H9 (cell line): ENCODE results near the gene LMOD1. TPM values are rescaled to one million over a fixed set of nuclear protein-coding genes. Genes with fewer than 3 reads are reported as not detected.

Source experiments
- DNase-seq: peaks from one replicate; pipeline ENCODE4 v3.0.0-alpha.2; 2017
- H2AFZ ChIP-seq: one replicate; pipeline ENCODE4 v1.6.1; 2013; ENCODE audit warnings: mild to moderate bottlenecking, low read length, control low read depth, moderate library complexity
- H2AK5ac ChIP-seq: 2 replicates; pipeline ENCODE4 v1.6.1; 2013; ENCODE audit warnings: low read length, control low read depth, mixed read lengths; ENCODE audit not compliant: insufficient read length
- H2BK120ac ChIP-seq: one replicate; pipeline ENCODE4 v1.6.1; 2013; ENCODE audit warnings: low read depth, mild to moderate bottlenecking, low read length, control low read depth, inconsistent platforms; ENCODE audit not compliant: poor library complexity, severe bottlenecking
- H2BK12ac ChIP-seq: 2 replicates; pipeline ENCODE4 v1.6.1; 2013; ENCODE audit warnings: low read length, control low read depth, mixed read lengths, low read depth; ENCODE audit not compliant: insufficient read length
- H2BK15ac ChIP-seq: 2 replicates; pipeline ENCODE4 v1.6.1; 2013; ENCODE audit warnings: low read depth, low read length, control low read depth
- H2BK20ac ChIP-seq: one replicate; pipeline ENCODE4 v1.6.1; 2013; ENCODE audit warnings: low read depth, mild to moderate bottlenecking, low read length, control low read depth, inconsistent platforms; ENCODE audit not compliant: poor library complexity, severe bottlenecking
- H2BK5ac ChIP-seq: 2 replicates; pipeline ENCODE4 v1.6.1; 2013; ENCODE audit warnings: low read length, control low read depth, mixed read lengths; ENCODE audit not compliant: insufficient read length
- H3K14ac ChIP-seq: 2 replicates; pipeline ENCODE4 v1.6.1; 2013; ENCODE audit warnings: low read length, control low read depth; ENCODE audit not compliant: insufficient read depth
- H3K18ac ChIP-seq: 2 replicates; pipeline ENCODE4 v1.6.1; 2013; ENCODE audit warnings: low read depth, mild to moderate bottlenecking, mixed read lengths, low read length, control low read depth; ENCODE audit not compliant: insufficient read length
- H3K23ac ChIP-seq: 2 replicates; pipeline ENCODE4 v1.6.1; 2013; ENCODE audit warnings: low read length, control low read depth, mixed read lengths, low read depth; ENCODE audit not compliant: insufficient read length
- H3K23me2 ChIP-seq: 2 replicates; pipeline ENCODE4 v1.6.1; 2013; ENCODE audit warnings: low read depth, mild to moderate bottlenecking, mixed read lengths, low read length, control low read depth; ENCODE audit not compliant: insufficient read length, poor library complexity, severe bottlenecking
- H3K27ac ChIP-seq: 2 replicates; pipeline ENCODE4 v1.5.1; 2013; ENCODE audit warnings: low read length, control low read depth, mixed read lengths, low read depth; ENCODE audit not compliant: insufficient read length
- H3K27me3 ChIP-seq: 2 replicates; pipeline ENCODE4 v1.6.1; 2013; ENCODE audit warnings: low read length, control low read depth, inconsistent platforms; ENCODE audit not compliant: insufficient read depth
- H3K4ac ChIP-seq: 2 replicates; pipeline ENCODE4 v1.6.1; 2013; ENCODE audit warnings: low read depth, mild to moderate bottlenecking, control low read depth, inconsistent platforms, low read length, moderate library complexity
- H3K4me1 ChIP-seq: 2 replicates; pipeline ENCODE4 v1.6.1; 2013; ENCODE audit warnings: low read length, control low read depth, inconsistent platforms; ENCODE audit not compliant: insufficient read depth
- H3K4me2 ChIP-seq: 2 replicates; pipeline ENCODE4 v1.6.1; 2013; ENCODE audit warnings: low read length, control low read depth, mixed read lengths; ENCODE audit not compliant: insufficient read length, insufficient read depth
- H3K56ac ChIP-seq: 2 replicates; pipeline ENCODE4 v1.6.1; 2013; ENCODE audit warnings: low read depth, mild to moderate bottlenecking, mixed read lengths, low read length, control low read depth; ENCODE audit not compliant: insufficient read length
- H3K79me1 ChIP-seq: 2 replicates; pipeline ENCODE4 v1.6.1; 2013; ENCODE audit warnings: low read depth, mild to moderate bottlenecking, moderate library complexity, low read length, control low read depth, inconsistent platforms; ENCODE audit not compliant: insufficient read depth, poor library complexity, severe bottlenecking
- H3K79me2 ChIP-seq: 2 replicates; pipeline ENCODE4 v1.6.1; 2013; ENCODE audit warnings: low read length, control low read depth, inconsistent platforms; ENCODE audit not compliant: insufficient read depth
- H3K9ac ChIP-seq: 2 replicates; pipeline ENCODE4 v1.6.1; 2013; ENCODE audit warnings: low read length, control low read depth, mixed read lengths; ENCODE audit not compliant: insufficient read length; ENCODE audit errors: extremely low read depth
- H3K9me3 ChIP-seq: one replicate; pipeline ENCODE4 v1.6.1; 2013; ENCODE audit warnings: low read depth, low read length, inconsistent platforms; ENCODE audit not compliant: control insufficient read depth
- H3T11ph ChIP-seq: one replicate; pipeline ENCODE4 v1.6.1; 2013; ENCODE audit warnings: mild to moderate bottlenecking, low read length, control low read depth, inconsistent platforms
- H4K20me1 ChIP-seq: one replicate; pipeline ENCODE4 v1.6.1; 2013; ENCODE audit not compliant: control insufficient read depth, insufficient read length, insufficient read depth
- H4K5ac ChIP-seq: 2 replicates; pipeline ENCODE4 v1.6.1; 2013; ENCODE audit warnings: low read depth, mild to moderate bottlenecking, mixed read lengths, low read length, control low read depth; ENCODE audit not compliant: insufficient read length
- H4K8ac ChIP-seq: replicated peaks from 2 replicates; pipeline ENCODE4 v1.6.1; 2013; ENCODE audit warnings: low read length, control low read depth, mixed read lengths, low read depth; ENCODE audit not compliant: insufficient read length
- H4K91ac ChIP-seq: 2 replicates; pipeline ENCODE4 v1.6.1; 2013; ENCODE audit warnings: low read depth, mild to moderate bottlenecking, moderate library complexity, mixed read lengths, low read length, control low read depth; ENCODE audit not compliant: insufficient read length
- H3K27ac Mint-ChIP-seq, 3 experiments: 2 replicates in 2 of 3; 3 replicates in 1 of 3; pipeline ENCODE4 v1.8.0; 2020 to 2021; ENCODE audit warnings: mixed read lengths in 3 of 3, mild to moderate bottlenecking in 1 of 3, moderate library complexity in 1 of 3
- H3K27me3 Mint-ChIP-seq: 2 replicates; pipeline ENCODE4 v1.8.0; 2021; ENCODE audit warnings: low read depth, mild to moderate bottlenecking, moderate library complexity, mixed read lengths
- H3K36me3 Mint-ChIP-seq, 3 experiments: 2 replicates in 2 of 3; 3 replicates in 1 of 3; pipeline ENCODE4 v1.8.0; 2020 to 2021; ENCODE audit warnings: low read depth in 3 of 3, mixed read lengths in 3 of 3; ENCODE audit not compliant: insufficient read depth in 1 of 3
- H3K4me1 Mint-ChIP-seq, 2 experiments: 2 replicates each; pipeline ENCODE4 v1.8.0; 2020; ENCODE audit warnings: mixed read lengths in 2 of 2
- H3K4me3 Mint-ChIP-seq, 2 experiments: 2 replicates in 1 of 2; 3 replicates in 1 of 2; pipeline ENCODE4 v1.8.0; 2020 to 2021; ENCODE audit warnings: mild to moderate bottlenecking in 2 of 2, mixed read lengths in 2 of 2, moderate library complexity in 1 of 2
- H3K9me3 Mint-ChIP-seq, 2 experiments: 2 replicates in 1 of 2; 3 replicates in 1 of 2; pipeline ENCODE4 v1.8.0; 2020; ENCODE audit warnings: mild to moderate bottlenecking in 2 of 2, mixed read lengths in 2 of 2, moderate library complexity in 1 of 2
- CTCF ChIP-seq: fragments of 200-600 bp; sonication (generic); conservative IDR thresholded peaks from 3 replicates; pipeline ENCODE4 v1.8.0; 2021; ENCODE audit warnings: antibody characterized with exemption, mild to moderate bottlenecking
- WGBS: extraction: QIAGEN DNeasy Blood & Tissue Kit; methylation state at CpG from one replicate; pipeline ENCODE4 v1.1.7; 2013; ENCODE audit warnings: missing lambda C conversion rate, low lambda C conversion rate, mixed read lengths; ENCODE audit not compliant: insufficient read length; ENCODE audit errors: extremely low coverage; 5-methylcytosine and 5-hydroxymethylcytosine counted together
- total RNA-seq: library from RNA; stranded (reverse); gene quantifications from 2 replicates; pipeline ENCODE4 v1.2.1, GENCODE V29; 2021

The LMOD1 gene
- total RNA-seq, 1 experiment from 2014 or later, result 0.31 TPM

GRCh38 chr1:201933840-201934430, 12.4 kb downstream of the LMOD1 start:
- Histone ChIP-seq H3T11ph (no peak overlapping the region), H3K27me3 (no peaks in the 10 kb centered on the region), H3K79me1 (no peaks in the 10 kb centered on the region), H3K9ac (no peak overlapping the region), H2BK5ac (no peak overlapping the region), H3K23ac (no peak overlapping the region), H3K27ac (no peak overlapping the region), H2BK20ac (no peak overlapping the region), H3K79me2 (no peaks in the 10 kb centered on the region), H3K4ac (no peak overlapping the region), H4K91ac (no peak overlapping the region), H2BK12ac (no peak overlapping the region), H2AK5ac (no peak overlapping the region), H4K20me1 (no peaks in the 10 kb centered on the region), H4K8ac (no peak overlapping the region), H2BK120ac (no peak overlapping the region), H3K4me1 (no peaks in the 10 kb centered on the region), H3K9me3 (no peaks in the 10 kb centered on the region), H3K18ac (no peak overlapping the region), H2AFZ (no peak overlapping the region), H3K56ac (no peak overlapping the region), H4K5ac (no peak overlapping the region), H3K23me2 (no peaks in the 10 kb centered on the region), H2BK15ac (no peak overlapping the region), H3K4me2 (no peak overlapping the region), H3K14ac (no peak overlapping the region)
- WGBS, result no CpG with 5 or more reads among the region's 5 CpGs
- DNase-seq, result no peak
- TF ChIP-seq CTCF, result no peak
- peaks cover 2% of the 10 kb centered on the region; the same call in 1 of the 2 replicates for H3K27me3 Mint-ChIP-seq
- no peaks in the 10 kb centered on the region for H3K9me3 Mint-ChIP-seq
- no peak overlapping the region for H3K27ac Mint-ChIP-seq
- no peak overlapping the region for H3K4me3 Mint-ChIP-seq
- peaks cover 0 to 3% of the 10 kb centered on the region in 2 experiments; a peak in 3 of 4 replicates for H3K4me1 Mint-ChIP-seq
- H3K36me3 Mint-ChIP-seq, result no peaks in the 10 kb centered on the region
